Spleen (tissue), 11 donors: ENCODE results near the gene RAB1A. TPM values are rescaled to one million over a fixed set of nuclear protein-coding genes. Genes with fewer than 3 reads are reported as not detected.

Source experiments
- DNase-seq: peaks from one replicate; pipeline ENCODE4 v3.0.0-alpha.2; 2020
- H3K27ac ChIP-seq, 8 donors: fragments of 200-600 bp; sonication (generic) in 7 of 8; 1 replicate in 4 of 8; 2 replicates in 4 of 8; pipeline versions ENCODE4 v1.5.0 to v1.8.0; 2016 to 2021; ENCODE audit warnings: inconsistent platforms in 4 of 8, mild to moderate bottlenecking in 4 of 8, moderate library complexity in 1 of 8
- H3K27me3 ChIP-seq, 7 donors: fragments of 200-600 bp; sonication (generic) in 6 of 7; replicated peaks in 1 of 7; 1 replicate in 4 of 7; 2 replicates in 3 of 7; pipeline versions ENCODE4 v1.5.0 to v1.8.0; 2016 to 2021; ENCODE audit warnings: inconsistent platforms in 3 of 7, mild to moderate bottlenecking in 1 of 7
- H3K36me3 ChIP-seq, 6 donors: fragments of 200-600 bp; sonication (generic) in 5 of 6; 1 replicate in 4 of 6; 2 replicates in 2 of 6; pipeline versions ENCODE4 v1.5.0 to v1.8.0; 2016 to 2021; ENCODE audit warnings: inconsistent platforms in 2 of 6
- H3K4me1 ChIP-seq, 6 donors: fragments of 200-600 bp; sonication (generic) in 5 of 6; 1 replicate in 3 of 6; 2 replicates in 3 of 6; pipeline versions ENCODE4 v1.5.0 to v1.8.0; 2016 to 2021; ENCODE audit warnings: inconsistent platforms in 3 of 6
- H3K4me3 ChIP-seq, 8 donors: fragments of 200-600 bp; sonication (generic) in 7 of 8; 1 replicate in 4 of 8; 2 replicates in 4 of 8; pipeline versions ENCODE4 v1.5.0 to v1.8.0; 2016 to 2021; ENCODE audit warnings: inconsistent platforms in 4 of 8, mild to moderate bottlenecking in 4 of 8, moderate library complexity in 2 of 8
- H3K9me3 ChIP-seq, 8 donors: fragments of 200-600 bp; sonication (generic) in 7 of 8; 1 replicate in 4 of 8; 2 replicates in 4 of 8; pipeline versions ENCODE4 v1.5.0 to v1.8.0; 2016 to 2021; ENCODE audit warnings: inconsistent platforms in 4 of 8
- CTCF ChIP-seq, 11 experiments: fragments of 200-600 bp in 7 of 11; fragments of 450-650 bp in 4 of 11; sonication (generic) in 4 of 11; IDR thresholded peaks in 8 of 11; conservative IDR thresholded peaks in 3 of 11; 1 replicate in 7 of 11; 2 replicates in 4 of 11; pipeline versions ENCODE4 v1.4.0 to v1.8.0; 2016 to 2021; ENCODE audit warnings: antibody characterized with exemption in 11 of 11, inconsistent platforms in 4 of 11, mild to moderate bottlenecking in 1 of 11
- POLR2A ChIP-seq, 3 donors: fragments of 450-650 bp; IDR thresholded peaks; one replicate each; pipeline ENCODE4 v1.5.1; 2017; ENCODE audit warnings: antibody characterized with exemption in 3 of 3, mild to moderate bottlenecking in 1 of 3
- POLR2AphosphoS5 ChIP-seq, 3 donors: sonication (generic); formaldehyde crosslinking; IDR thresholded peaks; one replicate each; pipeline ENCODE4 v1.5.1; 2017; ENCODE audit warnings: antibody characterized with exemption in 3 of 3
- WGBS, 5 donors: extraction: QIAGEN DNeasy Blood & Tissue Kit in 3 of 5; methylation state at CpG; one replicate each; pipeline versions ENCODE4 v1.1.5 to v1.1.7; 2013 to 2018; 5-methylcytosine and 5-hydroxymethylcytosine counted together
- intact Hi-C: fragments of 100-400 bp; cut with DNase I; formaldehyde crosslinking; loops from one replicate; pipeline ENCODE4 v1.15.0; 2023; ENCODE audit warnings: low total_unique reads
- polyA plus RNA-seq, 3 donors: library from polyadenylated mRNA; stranded (reverse); fragments of 200-250 nt; gene quantifications; one replicate each; pipeline ENCODE4 v1.2.1, GENCODE V29; 2013
- total RNA-seq, 7 donors: library from RNA; depleted of rRNA in 3 of 7; stranded (reverse); fragments of >200 nt in 3 of 7; fragmentation: NEBNext Ultra II Directional in 4 of 7; extraction: Animal tissue kit (Norgen Biotek cat#: 25700) in 4 of 7; gene quantifications; one replicate each; pipeline versions ENCODE4 v1.1.0 to v1.2.1, GENCODE V29; 2016 to 2021
- donor health status: healthy with polysubstance abuse.
- donor health status: DM: no; HTN: no; CAD: no; lungs with moderate emphysema.
- donor health status: DM: no; HTN: no; CAD: no.
- donor health status: Bipolar disorder and iron deficiency.
- donor health status: healthy.
- donor health status: DM: no; HTN: no; CAD: no.
- donor health status: DM: yes; HTN: yes; CAD: no.

RAB1A gene
- total and polyA plus RNA-seq, 10 donors = 47.7 to 101 (median 88.2) TPM

- peak; percentile 66 for DNase-seq
- TF ChIP-seq POLR2AphosphoS5 (IDR thresholded peaks at IDR 0.05) (peak in 2 of 3 donors; percentile 40), CTCF (IDR thresholded peaks at IDR 0.05 in 8 of 11, conservative IDR thresholded peaks at IDR 0.05 in 3 of 11) (no peak), POLR2A (IDR thresholded peaks at IDR 0.05) (no peak)
- H3K4me3 ChIP-seq = no peak overlapping the region
- peaks cover 0 to 100% (median 55%) of the 10 kb centered on the region in 6 donors for H3K36me3 ChIP-seq
- H3K4me1 ChIP-seq = peaks cover 8 to 47% (median 19%) of the 10 kb centered on the region in 6 donors
- H3K27me3 ChIP-seq = no peaks in the 10 kb centered on the region
- 45 to 68% (median 62%) methylated on average over 5 of the region's 5 CpGs for WGBS, 5 donors
- H3K9me3 ChIP-seq = no peaks in the 10 kb centered on the region
- peak overlapping the region in 6 of 8 donors; percentile 4 to 61 (median 47) for H3K27ac ChIP-seq
- intact Hi-C loops = no loop called here
These were observed 54.1 kb downstream of the RAB1A start for GRCh38 chr2:65075605-65076344.

DNA sequence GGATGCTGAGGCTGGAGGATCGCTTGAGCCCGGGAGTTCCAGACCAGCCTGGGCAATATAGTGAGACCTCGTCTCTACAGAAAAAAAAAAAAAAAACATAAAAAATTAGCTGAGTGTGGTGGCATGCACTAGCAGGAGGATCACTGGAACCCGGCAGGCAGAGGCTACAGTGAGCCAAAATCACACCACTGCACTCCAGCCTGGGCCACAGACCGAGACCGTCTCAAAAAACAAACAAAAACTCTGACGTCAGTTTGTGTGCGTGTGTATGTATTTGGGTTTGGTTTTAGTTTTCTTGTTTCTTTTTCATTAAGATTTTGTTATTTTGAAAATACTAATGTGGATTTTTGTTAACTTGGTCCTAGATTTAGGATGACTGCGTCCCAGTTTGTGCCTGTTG is 54.7 kb downstream of the RAB1A start:
- Histone ChIP-seq H3K4me3 (no peak overlapping the region), H3K27me3 (no peaks in the 10 kb centered on the region), H3K9me3 (no peaks in the 10 kb centered on the region), H3K4me1 (peaks cover 8 to 49% (median 23%) of the 10 kb centered on the region in 6 donors), H3K36me3 (peaks cover 0 to 100% (median 56%) of the 10 kb centered on the region in 6 donors), H3K27ac (peak overlapping the region in 5 of 8 donors; percentile 29 to 61 (median 54))
- intact Hi-C loops = no loop called here
- TF ChIP-seq POLR2A (IDR thresholded peaks at IDR 0.05) (no peak), POLR2AphosphoS5 (IDR thresholded peaks at IDR 0.05) (no peak), CTCF (IDR thresholded peaks at IDR 0.05 in 8 of 11, conservative IDR thresholded peaks at IDR 0.05 in 3 of 11) (no peak)
- DNase-seq = no peak
- 89 to 94% (median 91%) methylated on average over 9 of the region's 9 CpGs for WGBS, 5 donors

- Histone ChIP-seq H3K36me3 (peaks cover 0 to 98% (median 51%) of the 10 kb centered on the region in 6 donors), H3K27me3 (no peaks in the 10 kb centered on the region), H3K4me1 (peaks cover 16 to 54% (median 32%) of the 10 kb centered on the region in 6 donors), H3K27ac (no peak overlapping the region), H3K4me3 (no peak overlapping the region), H3K9me3 (no peaks in the 10 kb centered on the region)
- DNase-seq = no peak
- 92 to 94% (median 93%) methylated on average over 12 of the region's 12 CpGs for WGBS, 5 donors
- TF ChIP-seq POLR2A (IDR thresholded peaks at IDR 0.05) = no peak
- no peak for TF ChIP-seq CTCF (IDR thresholded peaks at IDR 0.05 in 8 of 11, conservative IDR thresholded peaks at IDR 0.05 in 3 of 11)
- TF ChIP-seq POLR2AphosphoS5 (IDR thresholded peaks at IDR 0.05) = no peak
- intact Hi-C loops = no loop called here
These were observed 55.9 kb downstream of the RAB1A start for GRCh38 chr2:65073879-65074565.
